GM12878 (cell line): ENCODE measurements around the gene KLKB1. TPM values are rescaled to one million over a fixed set of nuclear protein-coding genes. Genes with fewer than 3 reads are reported as not detected.

Experiments
- ATAC-seq: fragments of 200-7000 bp; cut with Tn5 transposase; 3 replicates; pipeline ENCODE4 v1.9.1; 2020; ENCODE audit warnings: mild to moderate bottlenecking, moderate library complexity
- BruUV-seq: library from RNA; stranded (reverse); fragments of 400-500 nt; replicated peaks from 2 replicates; lab custom pipeline; 2021; lab: Mats Ljungman, UMichigan
- CTCF ChIA-PET: fragments of 300-600 bp; sonication (Branson Sonifier 250); formaldehyde crosslinking; extraction: SDS; loops from one replicate; lab custom pipeline; 2021; ENCODE audit warnings: inconsistent platforms; lab: Yijun Ruan, JAX
- POLR2A ChIA-PET: fragments of 350-600 bp; formaldehyde crosslinking; extraction: SDS; loops from one replicate; lab custom pipeline; 2021; ENCODE audit warnings: inconsistent platforms; lab: Charles Lee
- RAD21 ChIA-PET: fragments of 300-600 bp; sonication (Branson Sonifier 250); formaldehyde crosslinking; loops from one replicate; lab custom pipeline; 2023; ENCODE audit warnings: antibody characterized with exemption; ENCODE audit not compliant: unreplicated experiment; lab: Charles Lee
- SMC1A ChIA-PET: fragments of 300-600 bp; sonication (Branson Sonifier 250); formaldehyde crosslinking; loops from one replicate; lab custom pipeline; 2023; ENCODE audit not compliant: unreplicated experiment, uncharacterized antibody; lab: Charles Lee
- DNase-seq: peaks from one replicate; pipeline ENCODE4 v3.0.0-alpha.2; 2011; ENCODE audit warnings: low read depth, low spot score
- FAIRE-seq: peaks from 3 replicates; lab custom pipeline; 2011; peaks lifted over from hg19 to GRCh38; lab: Jason Lieb, UNC
- H2AFZ ChIP-seq: 2 replicates; pipeline ENCODE4 v1.6.0; 2011; ENCODE audit warnings: low read depth, low read length, control low read depth; ENCODE audit not compliant: control insufficient read depth
- H3K27ac ChIP-seq: 2 replicates; pipeline ENCODE4 v1.5.1; 2011; ENCODE audit warnings: control low read depth; ENCODE audit not compliant: control insufficient read depth, insufficient read depth
- H3K27me3 ChIP-seq, 2 experiments: replicated peaks in 1 of 2; 2 replicates each; pipeline versions ENCODE4 v1.6.0 to v1.6.1; 2011; ENCODE audit warnings: low read length in 1 of 2; ENCODE audit not compliant: control insufficient read depth in 2 of 2, insufficient read depth in 2 of 2
- H3K36me3 ChIP-seq, 2 experiments: 2 replicates each; pipeline ENCODE4 v1.5.1; 2011; ENCODE audit warnings: low read length in 1 of 2; ENCODE audit not compliant: control insufficient read depth in 2 of 2, insufficient read depth in 2 of 2
- H3K4me1 ChIP-seq: 2 replicates; pipeline ENCODE4 v1.6.1; 2011; ENCODE audit warnings: mild to moderate bottlenecking, low read length, moderate library complexity, mixed read lengths; ENCODE audit not compliant: control insufficient read depth, insufficient read depth
- H3K4me2 ChIP-seq: 2 replicates; pipeline ENCODE4 v1.6.0; 2011; ENCODE audit warnings: control low read depth; ENCODE audit not compliant: control insufficient read depth, insufficient read depth
- H3K4me3 ChIP-seq: fragments of 200-600 bp; sonication (generic); 2 replicates; pipeline ENCODE4 v1.5.1; 2016
- H3K79me2 ChIP-seq: 2 replicates; pipeline ENCODE4 v1.6.0; 2011; ENCODE audit warnings: low read length; ENCODE audit not compliant: control insufficient read depth, insufficient read depth
- H3K9ac ChIP-seq: 2 replicates; pipeline ENCODE4 v1.8.0; 2011; ENCODE audit warnings: low read length, control low read depth, mixed read lengths; ENCODE audit not compliant: control insufficient read depth, insufficient read depth
- H3K9me3 ChIP-seq: replicated peaks from 3 replicates; pipeline ENCODE4 v1.5.1; 2011; ENCODE audit warnings: mild to moderate bottlenecking, low read length; ENCODE audit not compliant: control insufficient read depth, insufficient read depth
- H4K20me1 ChIP-seq: 2 replicates; pipeline ENCODE4 v1.6.0; 2011; ENCODE audit not compliant: control insufficient read depth, insufficient read depth
- CREB1 ChIP-seq: IDR thresholded peaks from 2 replicates; pipeline ENCODE4 v1.6.1; 2012; ENCODE audit warnings: low read depth, mild to moderate bottlenecking, inconsistent platforms
- DPF2 ChIP-seq: fragments of 450-650 bp; IDR thresholded peaks from 2 replicates; pipeline ENCODE4 v1.6.1; 2017; ENCODE audit warnings: mild to moderate bottlenecking
- KAT2A ChIP-seq: conservative IDR thresholded peaks from 2 replicates; pipeline ENCODE4 v1.6.1; 2011; ENCODE audit warnings: low read depth, low read length; ENCODE audit not compliant: control insufficient read depth
- MXI1 ChIP-seq: fragments of 150-350 bp; IDR thresholded peaks from 2 replicates; pipeline ENCODE4 v1.6.1; 2011; ENCODE audit warnings: low read depth, mild to moderate bottlenecking, inconsistent platforms, low read length, improper control_type of control experiment
- NKRF ChIP-seq: fragments of 450-650 bp; conservative IDR thresholded peaks from 2 replicates; pipeline ENCODE4 v1.6.1; 2017; ENCODE audit warnings: mild to moderate bottlenecking, moderate library complexity
- SMAD1 ChIP-seq: fragments of 450-650 bp; IDR thresholded peaks from 2 replicates; pipeline ENCODE4 v1.6.1; 2018; ENCODE audit warnings: mild to moderate bottlenecking, low read depth; ENCODE audit not compliant: partially characterized antibody
- ZBTB11 ChIP-seq: fragments of 450-650 bp; formaldehyde crosslinking; IDR thresholded peaks from 2 replicates; pipeline ENCODE4 v1.5.0; 2022; ENCODE audit warnings: mild to moderate bottlenecking, missing genetic modification characterization
- WGBS: methylation state at CpG from one replicate; pipeline ENCODE4 v1.1.6; 2016; ENCODE audit warnings: low lambda C conversion rate; ENCODE audit not compliant: insufficient replicate concordance, insufficient coverage; ENCODE audit errors: missing lambda C conversion rate; 5-methylcytosine and 5-hydroxymethylcytosine counted together
- in situ Hi-C: fragments of 300-500 bp; cut with MboI; formaldehyde crosslinking; loops from 9 replicates; pipeline ENCODE4 v1.14.3; 2018; ENCODE audit warnings: mixed read lengths
- intact Hi-C: fragments of 100-400 bp; cut with micrococcal nuclease; formaldehyde crosslinking; loops from one replicate; pipeline ENCODE4 v1.14.2; 2022; ENCODE audit not compliant: unreplicated experiment
- polyA plus RNA-seq, 11 experiments: library from polyadenylated mRNA; depleted of rRNA in 4 of 11; unstranded in 6 of 11; stranded (reverse) in 5 of 11; fragments of >200 nt; fragmentation: Nextera tagmentation in 4 of 11; fragmentation: Illumina TruSeq in 1 of 11; extraction: Ambion mirVana in 4 of 11; extraction: Trizol in 1 of 11; gene quantifications; 1 replicate in 1 of 11; 2 replicates in 10 of 11; pipeline versions ENCODE4 v1.2.1 to v1.2.3, GENCODE V29; 2011 to 2016; ENCODE audit warnings: inconsistent platforms in 2 of 11, missing spikeins in 2 of 11, low read depth in 1 of 11
- total RNA-seq, 4 experiments: library from RNA; depleted of rRNA in 3 of 4; stranded (reverse); fragments of >200 nt in 3 of 4; fragmentation: Illumina TruSeq in 1 of 4; extraction: Trizol in 1 of 4; gene quantifications; 2 replicates each; pipeline versions ENCODE4 v1.2.1 to v1.2.3, GENCODE V29; 2013 to 2021
- TF ChIP-seq, protein P1 (sequence below): IDR thresholded peaks from 2 replicates; pipeline ENCODE4 v1.6.1; 2012; ENCODE audit warnings: low read depth, low read length, improper control_type of control experiment
- TF ChIP-seq, protein P2 (sequence below): IDR thresholded peaks from 2 replicates; pipeline ENCODE4 v1.6.1; 2011; ENCODE audit warnings: borderline replicate concordance, low read depth, mild to moderate bottlenecking, moderate library complexity, mixed read lengths, low read length; ENCODE audit not compliant: insufficient read depth; ENCODE audit errors: extremely low read length
- TF ChIP-seq, protein P3 (sequence below): IDR thresholded peaks from 2 replicates; pipeline ENCODE4 v1.6.1; 2011; ENCODE audit warnings: low read depth, mild to moderate bottlenecking, low read length, moderate library complexity, borderline replicate concordance; ENCODE audit errors: extremely low read depth

KLKB1 gene
- total and polyA plus RNA-seq, 10 of the 15 experiments (the other 5 are each of a cell fraction or from before 2014, with no cell fraction given) = 0.04 TPM; not detected in 9

GRCh38 chr4:186227744-186228513 is 622 bp downstream of the KLKB1 start:
- BruUV-seq = no TSS peak
- SMC1A ChIA-PET = no interaction called here
- in situ Hi-C loops = no loop called here
- CTCF ChIA-PET = no interaction called here
- H3K27me3 ChIP-seq = no peaks in the 10 kb centered on the region
- WGBS = 0% methylated on average over 2 of the region's 2 CpGs
- H3K9me3 ChIP-seq = no peaks in the 10 kb centered on the region
- ATAC-seq (no peak), DNase-seq (no peak), FAIRE-seq (no peak)
- no peak overlapping the region for H3K9ac ChIP-seq
- POLR2A ChIA-PET = no interaction called here
- H3K4me1 ChIP-seq = no peaks in the 10 kb centered on the region
- intact Hi-C loops = no loop called here
- H3K36me3 ChIP-seq = no peaks in the 10 kb centered on the region
- no peaks in the 10 kb centered on the region for H4K20me1 ChIP-seq
- no peak overlapping the region for H2AFZ ChIP-seq
- TF ChIP-seq CREB1 (no peak), KAT2A (no peak), SMAD1 (no peak), ZBTB11 (CRISPR knock-in tag) (no peak), DPF2 (no peak), MXI1 (no peak), NKRF (no peak)
- TF ChIP-seq, protein P1, sequence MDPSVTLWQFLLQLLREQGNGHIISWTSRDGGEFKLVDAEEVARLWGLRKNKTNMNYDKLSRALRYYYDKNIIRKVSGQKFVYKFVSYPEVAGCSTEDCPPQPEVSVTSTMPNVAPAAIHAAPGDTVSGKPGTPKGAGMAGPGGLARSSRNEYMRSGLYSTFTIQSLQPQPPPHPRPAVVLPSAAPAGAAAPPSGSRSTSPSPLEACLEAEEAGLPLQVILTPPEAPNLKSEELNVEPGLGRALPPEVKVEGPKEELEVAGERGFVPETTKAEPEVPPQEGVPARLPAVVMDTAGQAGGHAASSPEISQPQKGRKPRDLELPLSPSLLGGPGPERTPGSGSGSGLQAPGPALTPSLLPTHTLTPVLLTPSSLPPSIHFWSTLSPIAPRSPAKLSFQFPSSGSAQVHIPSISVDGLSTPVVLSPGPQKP = no peak
- TF ChIP-seq, protein P2, sequence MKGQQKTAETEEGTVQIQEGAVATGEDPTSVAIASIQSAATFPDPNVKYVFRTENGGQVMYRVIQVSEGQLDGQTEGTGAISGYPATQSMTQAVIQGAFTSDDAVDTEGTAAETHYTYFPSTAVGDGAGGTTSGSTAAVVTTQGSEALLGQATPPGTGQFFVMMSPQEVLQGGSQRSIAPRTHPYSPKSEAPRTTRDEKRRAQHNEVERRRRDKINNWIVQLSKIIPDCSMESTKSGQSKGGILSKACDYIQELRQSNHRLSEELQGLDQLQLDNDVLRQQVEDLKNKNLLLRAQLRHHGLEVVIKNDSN = no peak
- TF ChIP-seq, protein P3, sequence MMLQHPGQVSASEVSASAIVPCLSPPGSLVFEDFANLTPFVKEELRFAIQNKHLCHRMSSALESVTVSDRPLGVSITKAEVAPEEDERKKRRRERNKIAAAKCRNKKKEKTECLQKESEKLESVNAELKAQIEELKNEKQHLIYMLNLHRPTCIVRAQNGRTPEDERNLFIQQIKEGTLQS = no peak
- RAD21 ChIA-PET = no interaction called here
- H3K4me2 ChIP-seq = no peak overlapping the region
- no peak overlapping the region for H3K27ac ChIP-seq
- no peaks in the 10 kb centered on the region for H3K79me2 ChIP-seq
- no peak overlapping the region for H3K4me3 ChIP-seq
